Lower leg skin (tissue), 4 donors: ENCODE measurements around the gene KLRC4. TPM values are rescaled to one million over a fixed set of nuclear protein-coding genes. Genes with fewer than 3 reads are reported as not detected.
"Not testable (repeated sequence)": the region's sequence is repeated elsewhere in the genome, so short reads cannot be mapped to it uniquely, and the experiment has no call there.

Experiments
- DNase-seq, 2 donors: peaks; one replicate each; pipeline ENCODE4 v3.0.0-alpha.2; 2019; ENCODE audit warnings: low spot score in 2 of 2
- H3K4me3 ChIP-seq: fragments of 200-600 bp; sonication (generic); 2 replicates; pipeline ENCODE4 v1.5.1; 2017; ENCODE audit warnings: mild to moderate bottlenecking, low read depth; ENCODE audit not compliant: poor library complexity, severe bottlenecking
- CTCF ChIP-seq, 3 donors: fragments of 450-650 bp; IDR thresholded peaks; one replicate each; pipeline ENCODE4 v1.5.1; 2016; ENCODE audit warnings: antibody characterized with exemption in 3 of 3, mild to moderate bottlenecking in 3 of 3, moderate library complexity in 2 of 3
- POLR2A ChIP-seq, 2 donors: fragments of 450-650 bp; IDR thresholded peaks; one replicate each; pipeline ENCODE4 v1.6.1; 2016 to 2017; ENCODE audit warnings: antibody characterized with exemption in 2 of 2, mild to moderate bottlenecking in 1 of 2, moderate library complexity in 1 of 2
- WGBS, 2 donors: methylation state at CpG; one replicate each; pipeline ENCODE4 v1.1.5; 2018; 5-methylcytosine and 5-hydroxymethylcytosine counted together
- intact Hi-C: fragments of 100-400 bp; cut with DNase I; formaldehyde crosslinking; loops from one replicate; pipeline ENCODE4 v1.15.0; 2023; ENCODE audit warnings: low total_unique reads
- total RNA-seq, 4 donors: library from RNA; depleted of rRNA; stranded (reverse); fragments of >200 nt; gene quantifications; one replicate each; pipeline ENCODE4 v1.1.0, GENCODE V29; 2016

The KLRC4 gene
- total RNA-seq, 4 donors from 2014 or later = not detected

GRCh38 chr12:10389904-10390303, 19.7 kb downstream of the KLRC4 start, which contains the start of gene KLRK1:
TSS of gene KLRK1 (minus strand) at chr12:10390041. CDS start at chr12:10388810, 1,231 bp downstream.
- TF ChIP-seq POLR2A (IDR thresholded peaks at IDR 0.05) (no peak), CTCF (IDR thresholded peaks at IDR 0.05) (no peak)
- no peak within 1 kb of the TSS for H3K4me3 ChIP-seq
- DNase-seq = no peak
- 83 to 89% methylated on average over 1 of the region's 1 CpG for WGBS, 2 donors
- intact Hi-C loops = no loop called here

DNA sequence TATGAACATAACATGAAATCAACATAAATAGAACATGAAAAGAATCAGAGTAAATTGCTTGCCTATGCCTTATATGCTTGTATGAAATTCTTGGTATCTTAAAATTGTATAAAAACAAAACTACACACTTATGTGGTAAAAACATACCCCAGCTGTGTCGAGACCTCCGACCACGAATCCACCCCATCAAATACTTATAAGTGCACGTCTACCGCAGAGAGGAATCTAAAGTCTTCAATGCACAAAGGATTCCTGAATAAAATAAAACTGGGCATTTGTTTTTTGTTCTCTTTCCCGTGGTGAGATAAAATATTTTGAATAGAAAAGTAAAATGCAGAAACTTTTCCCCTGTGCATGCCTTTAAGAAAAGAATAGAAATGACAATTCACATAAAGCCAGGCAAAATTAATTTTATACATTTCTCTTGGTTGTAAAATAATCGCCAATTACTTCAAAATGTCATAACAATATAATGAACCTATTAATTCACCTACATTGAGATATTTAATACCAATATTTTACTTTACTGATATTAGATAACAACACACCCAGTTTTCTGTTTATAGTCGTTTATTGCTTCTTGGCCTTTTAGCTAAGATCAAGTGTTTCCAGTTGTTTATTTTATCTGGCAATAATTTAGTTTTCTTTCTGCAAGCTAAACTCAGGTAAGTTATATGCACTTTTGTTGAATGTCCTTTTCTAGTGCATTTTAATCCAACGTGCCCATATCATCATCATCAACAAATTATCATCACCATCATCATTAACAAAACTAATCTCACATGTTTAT, 20.7 kb downstream of the KLRC4 start:
- no peak for DNase-seq
- TF ChIP-seq POLR2A (IDR thresholded peaks at IDR 0.05) (no peak), CTCF (IDR thresholded peaks at IDR 0.05) (no peak)
- no peak overlapping the region for H3K4me3 ChIP-seq
- WGBS, 2 donors = 77 to 79% methylated on average over 9 of the region's 9 CpGs
- intact Hi-C loops = no loop called here

GRCh38 chr12:10387498-10387897, 22.1 kb downstream of the KLRC4 start:
- 90 to 91% methylated on average over 6 of the region's 6 CpGs for WGBS, 2 donors
- DNase-seq, H3K4me3 ChIP-seq, intact Hi-C loops: not testable (repeated sequence)

DNA sequence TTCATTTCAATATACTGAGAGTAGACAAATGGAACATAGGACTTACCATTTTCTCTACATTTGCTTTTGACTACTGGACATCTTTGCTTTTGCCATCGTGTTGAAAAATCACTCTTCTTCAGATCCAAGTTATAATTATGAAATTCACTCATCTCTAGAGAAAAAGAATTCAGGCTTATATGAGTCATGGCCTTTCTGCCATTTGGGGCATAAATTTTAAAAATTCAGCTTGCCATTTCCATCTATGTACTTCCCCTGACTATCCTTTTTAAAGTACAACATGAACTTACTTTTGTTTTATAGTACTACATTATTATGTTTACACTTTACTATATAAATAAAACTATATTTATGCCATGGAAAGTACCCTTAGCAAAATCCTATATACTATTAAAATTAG, 22.7 kb downstream of the KLRC4 start:
- no peak overlapping the region for H3K4me3 ChIP-seq
- TF ChIP-seq POLR2A (IDR thresholded peaks at IDR 0.05) (no peak), CTCF (IDR thresholded peaks at IDR 0.05) (no peak)
- 47 to 49% methylated on average over 1 of the region's 1 CpG for WGBS, 2 donors
- no peak for DNase-seq
- intact Hi-C loops = no loop called here

DNA sequence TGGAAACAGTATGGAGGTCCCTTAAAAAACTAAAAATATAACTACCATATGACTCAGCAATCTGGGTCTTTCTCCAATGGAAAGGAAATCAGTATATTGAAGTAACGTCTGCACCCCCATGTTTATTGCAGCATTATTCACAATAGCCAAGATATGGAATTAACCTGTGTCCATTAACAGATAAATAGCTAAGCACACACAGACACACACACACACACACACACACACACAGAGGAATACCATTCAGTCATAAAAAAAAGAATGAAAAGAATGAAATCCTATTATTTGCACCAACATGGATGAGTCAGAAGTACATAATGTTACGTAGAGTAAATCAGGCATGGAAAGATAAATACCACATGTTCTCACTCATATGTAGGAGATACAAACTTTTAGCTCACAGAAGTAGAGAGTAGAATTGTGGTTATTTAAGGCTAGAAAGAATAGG, 24.4 kb downstream of the KLRC4 start:
- intact Hi-C loops = no loop called here
- H3K4me3 ChIP-seq = no peak overlapping the region
- 63 to 71% methylated on average over 2 of the region's 2 CpGs for WGBS, 2 donors
- TF ChIP-seq POLR2A (IDR thresholded peaks at IDR 0.05) (no peak), CTCF (IDR thresholded peaks at IDR 0.05) (no peak)
- no peak for DNase-seq

DNA sequence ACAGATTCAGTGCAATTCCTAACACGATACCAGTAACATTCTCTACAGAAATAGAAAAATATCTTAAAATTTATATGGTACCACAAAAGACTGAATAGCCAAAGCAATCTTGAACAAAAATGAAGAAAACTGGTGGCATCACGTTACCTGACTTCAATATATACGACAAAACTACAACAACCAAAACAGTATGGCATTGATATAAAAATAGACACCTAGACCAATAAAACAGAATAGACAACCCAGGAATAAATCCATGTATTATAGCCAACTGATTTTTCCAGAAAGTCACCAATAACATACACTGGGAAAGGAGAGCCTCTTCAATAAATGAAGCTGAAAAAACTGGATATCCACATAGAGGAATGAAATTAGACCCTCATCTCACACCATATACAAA, 25.4 kb downstream of the KLRC4 start:
- TF ChIP-seq POLR2A (IDR thresholded peaks at IDR 0.05) = no peak
- no peak for TF ChIP-seq CTCF (IDR thresholded peaks at IDR 0.05)
- no peak for DNase-seq
- 90 to 91% methylated on average over 3 of the region's 3 CpGs for WGBS, 2 donors
- no peak overlapping the region for H3K4me3 ChIP-seq
- intact Hi-C loops = no loop called here
